GM12875 (cell line): ENCODE measurements around the gene GLG1.
"Not testable (repeated sequence)": the region's sequence is repeated elsewhere in the genome, so short reads cannot be mapped to it uniquely, and the experiment has no call there.

ENCODE experiments used
- H3K4me3 ChIP-seq: one replicate; pipeline ENCODE4 v1.5.1; 2011; ENCODE audit warnings: low read depth, low read length, control low read depth
- CTCF ChIP-seq: IDR thresholded peaks from 2 replicates; pipeline ENCODE4 v1.5.1; 2011; ENCODE audit warnings: low read depth, mild to moderate bottlenecking, control low read depth, inconsistent platforms, low read length, moderate library complexity, borderline replicate concordance; ENCODE audit not compliant: insufficient read depth

GLG1 gene

GRCh38 chr16:74524926-74525325 lies 82.0 kb downstream of the GLG1 start:
- no peak for TF ChIP-seq CTCF
- no peak overlapping the region for H3K4me3 ChIP-seq

- TF ChIP-seq CTCF: no peak
Observed at GRCh38 chr16:74524117-74524516, 82.8 kb downstream of the GLG1 start.

GRCh38 chr16:74523706-74524105 lies 83.2 kb downstream of the GLG1 start:
- not testable (repeated sequence) for H3K4me3 ChIP-seq

More at GRCh38 chr16:74524117-74524516, 82.8 kb downstream of the GLG1 start:
- H3K4me3 ChIP-seq: no peak overlapping the region

GRCh38 chr16:74522160-74522559 lies 84.8 kb downstream of the GLG1 start:
- H3K4me3 ChIP-seq: no peak overlapping the region
- TF ChIP-seq CTCF: no peak

- TF ChIP-seq CTCF: no peak
- no peak overlapping the region for H3K4me3 ChIP-seq
Observed at GRCh38 chr16:74521691-74522090, 85.2 kb downstream of the GLG1 start.

GRCh38 chr16:74518934-74519333 lies 88.0 kb downstream of the GLG1 start:
- H3K4me3 ChIP-seq: not testable (repeated sequence)

- H3K4me3 ChIP-seq: no peak overlapping the region
- no peak for TF ChIP-seq CTCF
Observed at GRCh38 chr16:74511961-74512360, 95.0 kb downstream of the GLG1 start.

GRCh38 chr16:74505011-74505410 lies 101.9 kb downstream of the GLG1 start:
- no peak for TF ChIP-seq CTCF
- H3K4me3 ChIP-seq: no peak overlapping the region
